DND-41 (cell line): ENCODE results near the gene OSBPL3.

Experiments used
- EZH2 ChIP-seq: IDR thresholded peaks from 3 replicates; pipeline ENCODE4 v1.6.1; 2012; ENCODE audit warnings: borderline replicate concordance, low read depth, mild to moderate bottlenecking, moderate library complexity, low read length, inconsistent platforms; ENCODE audit not compliant: severe bottlenecking
- TF ChIP-seq, protein P1 (sequence below): IDR thresholded peaks from 2 replicates; pipeline ENCODE4 v1.5.1; 2012; ENCODE audit warnings: borderline replicate concordance, low read length, moderate library complexity, mild to moderate bottlenecking; ENCODE audit not compliant: poor library complexity, severe bottlenecking; ENCODE audit errors: extremely low read depth

DNA sequence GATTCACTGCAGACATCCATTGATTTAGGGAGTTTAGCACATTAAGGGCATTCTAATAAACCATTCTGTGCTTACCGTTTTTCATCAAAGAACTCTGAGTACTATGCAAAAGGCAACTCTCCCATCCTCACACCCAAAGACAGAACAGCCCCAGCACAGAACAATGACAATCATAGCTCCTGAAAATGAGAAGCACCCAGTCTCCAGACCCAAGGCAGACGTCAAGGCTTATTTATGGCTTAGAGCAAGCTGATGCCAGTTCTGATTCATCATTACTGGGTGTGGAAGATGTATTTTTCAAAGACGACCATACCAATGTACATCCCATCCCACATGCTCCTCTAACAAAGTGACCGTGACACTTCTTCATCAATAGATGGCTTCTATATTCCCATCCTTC is 67.6 kb downstream of the OSBPL3 start:
- TF ChIP-seq, protein P1, sequence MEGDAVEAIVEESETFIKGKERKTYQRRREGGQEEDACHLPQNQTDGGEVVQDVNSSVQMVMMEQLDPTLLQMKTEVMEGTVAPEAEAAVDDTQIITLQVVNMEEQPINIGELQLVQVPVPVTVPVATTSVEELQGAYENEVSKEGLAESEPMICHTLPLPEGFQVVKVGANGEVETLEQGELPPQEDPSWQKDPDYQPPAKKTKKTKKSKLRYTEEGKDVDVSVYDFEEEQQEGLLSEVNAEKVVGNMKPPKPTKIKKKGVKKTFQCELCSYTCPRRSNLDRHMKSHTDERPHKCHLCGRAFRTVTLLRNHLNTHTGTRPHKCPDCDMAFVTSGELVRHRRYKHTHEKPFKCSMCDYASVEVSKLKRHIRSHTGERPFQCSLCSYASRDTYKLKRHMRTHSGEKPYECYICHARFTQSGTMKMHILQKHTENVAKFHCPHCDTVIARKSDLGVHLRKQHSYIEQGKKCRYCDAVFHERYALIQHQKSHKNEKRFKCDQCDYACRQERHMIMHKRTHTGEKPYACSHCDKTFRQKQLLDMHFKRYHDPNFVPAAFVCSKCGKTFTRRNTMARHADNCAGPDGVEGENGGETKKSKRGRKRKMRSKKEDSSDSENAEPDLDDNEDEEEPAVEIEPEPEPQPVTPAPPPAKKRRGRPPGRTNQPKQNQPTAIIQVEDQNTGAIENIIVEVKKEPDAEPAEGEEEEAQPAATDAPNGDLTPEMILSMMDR = no peak
- no peak for TF ChIP-seq EZH2
